Measurements from ENCODE around the gene MMP24. TPM values are rescaled to one million over a fixed set of nuclear protein-coding genes. Genes with fewer than 3 reads are reported as not detected.

Gene MMP24
- total RNA-seq, 2 experiments from 2014 or later: 0.04 TPM; not detected in 1

DNA sequence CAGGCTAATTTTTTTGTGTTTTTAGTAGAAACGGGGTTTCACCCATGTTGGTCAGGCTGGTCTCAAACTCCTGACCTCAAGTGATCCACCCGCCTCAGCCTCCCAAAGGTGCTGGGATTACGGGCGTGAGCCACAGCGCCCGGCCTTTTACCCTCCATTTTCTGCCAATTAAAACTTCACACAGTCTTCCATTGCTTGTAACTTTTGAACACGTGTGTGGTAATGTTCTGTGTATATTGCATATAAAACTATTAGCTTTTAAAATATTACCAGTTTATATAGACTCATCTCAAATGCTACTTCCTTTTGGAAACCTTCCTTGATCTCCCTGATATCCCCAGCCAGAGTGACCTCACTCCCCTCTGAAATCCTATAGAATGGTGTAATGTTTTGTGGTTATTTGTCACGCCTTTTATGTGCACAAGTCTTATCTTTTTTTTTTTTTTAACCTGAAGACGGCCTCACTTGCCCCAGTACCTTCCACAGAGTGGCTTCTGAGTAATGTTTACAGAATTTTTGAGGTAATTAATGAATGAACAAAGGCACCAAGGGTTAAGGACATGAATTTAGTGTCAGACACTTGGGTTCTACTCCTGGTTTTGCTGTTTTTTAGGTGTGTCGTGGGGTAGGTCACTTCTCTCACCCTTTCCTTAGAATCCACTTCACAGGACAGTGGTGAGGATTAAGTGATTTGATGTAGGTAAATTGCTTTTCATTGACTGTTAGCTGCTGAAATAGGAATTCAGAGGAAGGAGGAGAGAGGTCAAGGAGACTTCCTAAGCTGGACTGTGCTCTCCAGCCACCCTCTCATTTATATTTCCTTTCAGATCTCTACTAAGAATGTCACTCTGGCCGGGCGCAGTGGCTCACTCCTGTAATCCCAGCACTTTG lies 11.2 kb upstream of the MMP24 start:
- ChIA-PET POLR2A (interaction anchor here (0.6 to 0.7 kb wide), 2 partner anchors 376 to 1428 kb away, joined by 4 to 6 read pairs; no protein-coding TSS in a partner anchor), CTCF (interaction anchor here (0.6 kb wide), 1 partner anchor 23 kb away, joined by 3 read pairs; no protein-coding TSS in a partner anchor)

DNA sequence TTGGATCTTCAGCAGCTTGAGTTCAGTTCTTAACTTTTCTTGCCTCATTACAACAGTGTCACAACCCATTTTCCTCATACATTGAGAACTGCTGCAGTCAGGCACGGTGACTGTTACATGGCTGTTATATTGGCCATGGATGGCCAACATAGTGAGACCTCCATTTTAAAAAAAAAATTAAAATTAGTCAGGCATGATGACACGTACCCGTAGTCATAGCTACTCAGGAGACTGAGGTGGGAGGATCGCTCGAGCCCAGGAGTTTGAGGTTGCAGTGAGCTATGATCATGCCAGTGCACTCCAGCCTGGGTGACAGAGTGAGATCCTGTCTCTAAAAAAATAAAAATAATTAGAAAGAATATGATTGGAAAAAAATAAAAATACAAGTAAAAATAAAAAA lies 9.9 kb upstream of the MMP24 start:
- POLR2A ChIA-PET: no interaction called here
- CTCF ChIA-PET: no interaction called here

DNA sequence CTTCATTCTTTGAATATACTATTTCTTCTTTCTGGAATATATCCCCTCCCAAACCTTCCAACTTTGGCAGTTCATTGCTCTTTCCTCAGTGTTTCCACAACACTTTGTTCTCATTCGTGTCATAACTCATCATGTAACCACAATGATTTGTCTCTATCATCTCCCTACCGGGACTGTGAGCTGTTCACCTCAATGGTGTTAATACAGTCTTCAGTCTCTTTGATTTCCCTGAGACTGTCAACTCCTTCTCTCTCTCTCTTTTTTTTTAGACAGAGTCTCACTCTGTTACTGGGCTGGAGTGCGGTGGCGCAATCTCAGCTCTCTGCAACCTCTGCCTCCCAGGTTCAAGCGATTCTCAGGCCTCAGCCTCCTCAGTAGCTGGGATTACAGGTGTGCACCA lies 2.5 kb upstream of the MMP24 start:
- ChIA-PET POLR2A (no interaction called here), CTCF (interaction anchor here (2.1 kb wide), 1 partner anchor 15 kb away, joined by 5 read pairs; no protein-coding TSS in a partner anchor)

DNA sequence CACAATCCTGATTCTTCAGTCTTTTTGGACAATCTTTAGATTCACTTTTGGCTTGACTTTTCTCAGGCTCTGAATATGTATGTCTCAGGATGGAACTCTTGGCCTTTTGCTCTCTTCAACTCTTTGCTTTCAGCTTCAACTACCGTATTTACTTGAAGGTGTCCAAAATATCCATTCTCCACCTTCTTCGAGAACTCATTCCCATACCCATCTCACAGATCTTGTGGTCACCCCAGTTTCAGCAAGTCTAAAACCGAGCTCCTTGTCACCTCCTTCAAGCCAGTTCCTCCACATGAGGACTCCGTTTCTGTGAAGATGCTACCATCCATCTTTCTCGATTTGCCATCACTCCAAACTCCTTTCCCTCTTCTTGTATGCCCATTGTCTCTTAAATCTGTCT lies 2.0 kb upstream of the MMP24 start:
- ChIA-PET POLR2A (no interaction called here), CTCF (interaction anchor here (2.1 kb wide), 1 partner anchor 16 kb away, joined by 5 read pairs; no protein-coding TSS in a partner anchor)

DNA sequence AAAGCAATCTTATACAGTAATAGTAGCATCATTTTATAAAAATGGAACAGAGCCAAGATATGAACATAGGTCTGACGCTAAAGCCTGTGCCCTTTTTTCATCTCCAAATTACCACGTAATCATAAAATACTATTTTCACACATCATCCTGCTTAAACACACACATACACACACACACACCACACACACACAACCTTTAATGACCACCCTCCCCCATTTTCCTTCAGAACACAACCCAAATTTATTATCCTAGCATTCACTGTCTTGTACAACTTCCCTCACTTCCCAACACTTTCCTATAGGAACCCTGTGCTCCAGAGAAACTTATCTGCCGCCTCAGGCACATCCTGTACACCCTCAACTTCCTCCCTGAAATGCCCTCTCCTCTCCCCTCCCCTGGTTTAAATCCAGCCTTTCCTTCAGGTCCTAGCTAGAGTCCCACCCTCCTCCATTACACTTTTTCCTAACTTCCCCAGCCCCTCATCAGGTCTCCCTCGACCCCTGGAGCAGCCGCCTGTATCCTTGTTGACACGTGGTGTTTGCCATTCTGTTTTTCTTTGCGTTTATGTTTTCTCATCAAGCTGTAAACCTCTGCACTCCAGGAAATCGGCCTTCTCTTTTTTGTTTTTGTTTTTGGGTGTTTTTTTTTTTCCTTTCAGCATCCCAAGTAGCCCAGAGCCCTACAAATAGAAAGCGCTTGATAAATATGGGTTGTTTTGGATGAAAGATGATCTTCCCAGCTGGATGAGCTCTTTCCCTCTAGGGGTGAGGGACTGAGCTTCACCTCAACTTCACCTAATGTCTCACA lies 968 bp upstream of the MMP24 start:
- POLR2A ChIA-PET: no interaction called here

DNA sequence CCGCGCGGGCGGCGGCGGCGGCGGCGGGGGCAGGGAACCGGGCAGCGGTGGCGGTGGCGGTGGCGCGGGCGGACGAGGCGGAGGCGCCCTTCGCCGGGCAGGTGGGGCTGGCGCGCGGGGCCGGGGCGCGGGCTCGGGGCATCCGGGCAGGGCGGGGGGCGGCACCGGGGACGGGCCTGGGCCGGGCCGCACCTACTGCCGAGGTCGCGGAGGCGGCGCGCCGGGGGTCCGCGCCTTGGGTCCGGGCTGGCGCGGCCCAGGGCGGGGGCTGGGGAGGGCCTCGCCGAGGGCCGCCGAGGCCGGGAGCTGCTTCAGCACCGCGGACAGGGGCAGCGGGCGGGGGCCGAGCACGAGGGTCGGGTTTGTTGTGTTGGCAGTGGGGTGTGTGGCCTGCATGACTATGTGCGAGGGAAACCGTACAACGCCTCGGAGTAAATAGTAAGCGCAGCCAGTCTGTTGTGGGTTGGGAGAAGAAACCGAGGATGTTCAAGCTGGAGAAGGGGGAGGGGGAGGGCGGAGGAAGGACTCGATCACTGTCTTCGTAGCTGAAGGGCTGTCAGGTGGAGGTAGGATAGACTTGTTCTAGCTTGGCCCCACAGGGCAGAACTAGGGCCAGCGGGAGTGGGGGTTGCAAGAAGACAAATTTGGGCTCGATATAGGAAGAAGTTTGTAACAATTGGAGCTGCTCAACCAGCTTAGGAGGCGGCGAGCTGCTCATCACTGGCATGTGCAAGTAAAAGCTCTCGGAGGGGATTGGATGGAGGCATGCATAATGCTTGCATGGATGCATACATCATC lies 593 bp downstream of the MMP24 start:
- ChIA-PET CTCF (interaction anchor here (1.7 kb wide), 1 partner anchor 271 kb away, joined by 3 read pairs; the partner anchor contains the start of genes GSS and MYH7B), POLR2A (interaction anchor here (0.5 to 0.7 kb wide), 2 partner anchors 101 to 227 kb away, joined by 3 to 8 read pairs; no protein-coding TSS in a partner anchor)

More for the DNA sequence above, 968 bp upstream of the MMP24 start:
- CTCF ChIA-PET: interaction anchor here (2.1 kb wide), 1 partner anchor 17 kb away, joined by 5 read pairs; no protein-coding TSS in a partner anchor

DNA sequence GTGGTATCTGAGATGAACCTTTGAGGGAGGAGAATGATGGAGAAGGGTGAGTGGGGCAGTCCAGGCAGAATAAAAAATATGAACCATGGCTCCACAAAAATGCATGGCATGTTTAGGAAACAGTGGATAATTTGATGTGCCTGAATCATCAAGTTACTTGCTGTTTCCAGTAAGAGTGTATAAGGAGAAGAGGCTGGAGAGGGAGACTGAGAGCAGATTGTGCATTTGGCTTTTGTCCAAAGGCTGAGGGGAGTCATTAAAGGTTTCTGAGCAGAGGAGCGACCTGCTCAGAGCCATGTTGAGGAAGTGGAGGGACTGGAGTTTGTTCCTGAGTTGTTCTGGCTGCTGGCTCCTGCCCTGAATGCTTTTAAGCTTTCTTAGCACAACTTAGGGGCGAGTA lies 6.1 kb downstream of the MMP24 start:
- ChIA-PET POLR2A (no interaction called here), CTCF (no interaction called here)

DNA sequence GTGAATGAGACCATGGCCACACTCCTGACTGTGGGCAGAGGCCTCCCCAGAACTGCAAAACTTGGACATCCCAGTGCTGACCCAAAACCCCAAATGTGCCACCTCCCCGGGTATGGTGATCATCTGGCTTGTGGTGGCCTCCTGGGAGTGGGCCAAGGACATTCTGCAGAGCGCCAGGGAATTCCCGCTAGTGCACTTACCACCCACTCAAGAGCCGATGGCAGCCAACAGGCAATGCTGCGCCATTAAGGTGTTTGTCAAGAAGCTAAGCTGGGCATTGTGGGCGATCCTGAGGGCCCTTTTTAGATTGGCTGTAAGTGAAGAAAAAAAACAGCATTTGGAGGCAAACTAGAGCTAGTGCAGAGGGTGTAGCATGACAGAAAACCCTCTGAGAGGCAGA lies 9.4 kb downstream of the MMP24 start:
- ChIA-PET CTCF (no interaction called here), POLR2A (no interaction called here)

DNA sequence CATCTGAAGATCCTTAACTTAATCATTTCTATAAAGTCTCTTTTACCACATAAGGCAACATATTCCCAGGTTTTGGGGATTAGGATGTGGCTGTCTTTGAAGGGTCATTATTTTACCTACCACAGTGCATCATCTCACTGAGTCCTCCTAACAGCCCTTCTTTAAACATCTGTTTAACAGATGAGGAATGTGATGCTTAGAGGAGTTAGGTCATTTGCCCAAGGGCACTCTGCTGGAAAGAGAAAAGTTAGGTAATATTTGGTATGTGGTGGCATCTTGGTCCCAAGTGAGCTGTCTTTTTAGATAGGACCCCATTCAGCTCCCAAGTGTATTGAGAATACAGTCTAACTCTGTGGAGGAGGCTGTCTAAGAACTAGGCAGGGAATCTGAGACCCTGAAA lies 11.0 kb downstream of the MMP24 start:
- POLR2A ChIA-PET: interaction anchor here (0.6 kb wide), 1 partner anchor 39 kb away, joined by 4 read pairs; no protein-coding TSS in a partner anchor
- CTCF ChIA-PET: no interaction called here

DNA sequence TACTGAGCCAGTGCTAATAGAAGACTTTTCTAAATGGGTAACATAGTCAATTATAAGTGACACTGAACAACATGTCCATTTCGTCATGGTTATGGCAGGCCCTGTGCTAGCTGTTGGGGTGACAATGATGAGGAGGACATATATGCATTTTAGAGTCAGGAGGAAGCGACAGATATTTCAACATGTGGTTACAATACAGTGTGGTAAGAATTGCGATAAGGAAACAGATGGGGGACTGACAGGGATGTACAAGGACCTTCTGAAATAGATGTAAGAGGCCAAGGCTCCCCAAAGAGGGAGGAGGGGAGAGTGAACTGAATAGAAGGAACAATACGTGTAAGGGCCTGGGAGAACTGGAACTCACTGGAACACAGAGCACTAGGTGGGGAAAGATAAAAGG lies 11.7 kb downstream of the MMP24 start:
- ChIA-PET POLR2A (interaction anchor here (0.6 kb wide), 1 partner anchor 39 kb away, joined by 4 read pairs; no protein-coding TSS in a partner anchor), CTCF (interaction anchor here (0.6 to 0.7 kb wide), 2 partner anchors 23 to 77 kb away, joined by 3 read pairs; no protein-coding TSS in a partner anchor)

DNA sequence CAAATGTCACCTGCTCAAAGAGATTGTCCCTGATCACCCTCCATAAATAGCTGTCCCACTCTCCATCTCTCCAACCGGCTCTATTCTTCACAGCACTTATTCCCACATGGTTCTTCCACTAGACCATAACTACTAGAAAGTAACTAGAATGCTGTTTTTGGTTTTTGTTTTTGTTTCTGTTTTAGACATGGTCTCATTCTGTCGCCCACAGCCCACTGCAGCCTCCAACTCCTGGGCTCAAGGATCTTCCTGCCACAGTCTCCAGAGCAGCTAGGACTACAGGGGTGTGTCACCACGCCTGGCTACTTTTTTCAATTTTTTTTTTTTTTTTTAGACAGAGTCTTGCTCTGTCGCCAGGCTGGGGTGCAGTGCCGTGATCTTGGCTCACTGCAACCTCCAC lies 12.2 kb downstream of the MMP24 start:
- ChIA-PET POLR2A (no interaction called here), CTCF (interaction anchor here (0.7 kb wide), 2 partner anchors 24 to 121 kb away, joined by 3 read pairs; no protein-coding TSS in a partner anchor)

DNA sequence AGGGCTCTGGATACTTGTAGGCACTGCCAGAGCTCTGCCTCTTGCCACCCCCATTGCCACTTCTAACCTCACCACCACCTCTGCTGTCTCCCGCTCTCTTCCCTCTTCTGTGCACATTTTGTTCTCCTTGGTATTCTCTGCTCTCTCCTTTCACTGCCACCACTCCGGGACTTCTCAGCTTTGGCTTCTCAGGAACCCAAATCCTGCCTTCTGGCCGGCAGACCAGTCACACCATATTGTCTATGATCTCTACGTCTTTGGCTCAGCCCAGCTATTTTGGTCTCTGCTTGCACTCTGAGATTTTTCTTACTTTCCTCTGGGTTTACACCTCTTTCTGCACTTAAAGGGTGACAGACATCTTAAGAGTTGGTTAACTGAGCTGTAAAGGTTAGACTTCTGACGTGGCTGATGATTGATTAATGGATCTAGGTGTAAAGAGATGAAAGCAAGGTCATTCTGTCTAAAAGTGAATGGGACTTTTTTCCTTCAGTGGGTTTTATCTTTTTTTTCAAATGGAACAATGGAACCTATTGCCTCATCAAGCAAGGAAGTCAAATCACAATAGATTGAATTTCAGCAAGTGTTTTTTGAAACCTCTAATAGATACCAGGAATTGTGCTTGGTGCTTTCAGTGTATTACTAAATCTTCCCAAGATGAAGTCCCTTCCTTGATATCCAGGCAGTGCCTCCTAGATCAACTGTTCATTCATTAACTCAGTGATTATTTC lies 13.8 kb downstream of the MMP24 start:
- ChIA-PET POLR2A (no interaction called here), CTCF (interaction anchor here (0.5 to 1.4 kb wide), 2 partner anchors 20 to 28 kb away, joined by 3 to 4 read pairs; no protein-coding TSS in a partner anchor)

DNA sequence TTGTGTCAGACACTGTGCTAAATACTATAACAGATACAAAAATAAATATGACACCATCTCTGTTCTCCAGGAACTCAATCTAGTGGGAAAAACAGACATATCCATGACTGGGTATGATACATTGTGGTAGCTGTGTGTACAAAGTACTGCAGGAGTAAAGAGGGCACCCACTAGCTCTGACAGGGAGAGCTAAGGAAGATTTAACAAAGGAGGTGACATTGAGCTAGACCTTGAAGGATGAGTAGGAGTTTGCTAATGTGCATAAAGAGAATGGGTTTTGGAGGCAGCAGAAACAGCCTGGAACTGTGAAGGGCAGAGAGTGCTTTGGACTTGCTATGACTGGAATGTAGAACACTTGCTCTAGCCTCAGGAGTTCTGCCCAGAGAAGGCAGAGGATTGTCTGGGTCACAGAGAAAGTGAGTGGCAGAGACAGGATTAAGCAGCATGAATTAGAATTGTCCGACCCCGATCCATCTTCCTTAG lies 14.4 kb downstream of the MMP24 start:
- POLR2A ChIA-PET: no interaction called here
- CTCF ChIA-PET: interaction anchor here (0.5 to 1.4 kb wide), 2 partner anchors 21 to 28 kb away, joined by 3 to 4 read pairs; no protein-coding TSS in a partner anchor

DNA sequence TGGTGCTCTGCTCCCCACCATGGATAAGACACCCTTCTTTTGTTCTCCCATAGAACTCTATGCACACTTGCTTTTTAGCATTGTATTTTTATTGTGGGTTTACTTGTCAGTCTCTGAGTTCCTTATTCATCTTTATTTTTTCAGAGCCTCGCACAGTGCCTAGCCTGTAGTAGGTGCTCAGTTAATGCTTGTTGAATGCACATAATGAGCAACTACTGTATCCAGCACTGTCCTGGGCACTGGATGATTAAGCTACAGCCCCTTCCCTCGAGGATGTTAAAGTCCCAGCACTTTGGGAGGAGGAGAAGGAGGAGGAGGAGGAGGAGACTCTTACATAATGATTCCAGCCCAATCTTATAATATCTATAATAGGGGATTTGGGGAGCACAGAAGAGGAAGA lies 16.8 kb downstream of the MMP24 start:
- ChIA-PET POLR2A (no interaction called here), CTCF (no interaction called here)

DNA sequence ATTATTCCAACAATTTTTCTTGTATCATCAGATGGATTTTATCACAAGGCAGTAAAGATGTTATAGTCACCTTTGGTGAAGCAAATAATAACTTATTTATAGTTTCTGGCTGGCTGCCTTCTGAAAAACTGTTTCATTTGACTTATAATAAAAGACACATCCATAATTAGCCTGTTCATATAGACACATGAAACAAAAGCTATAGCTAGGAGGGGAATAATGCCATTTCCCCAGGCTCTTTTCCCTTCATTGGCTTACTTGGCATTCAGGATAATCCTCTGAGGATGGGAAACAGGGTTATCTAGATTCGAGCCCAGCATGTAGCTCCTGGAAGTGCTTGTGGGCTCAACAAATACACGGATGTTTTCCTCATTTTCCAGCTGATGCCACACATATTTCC lies 17.5 kb downstream of the MMP24 start:
- ChIA-PET POLR2A (no interaction called here), CTCF (no interaction called here)

DNA sequence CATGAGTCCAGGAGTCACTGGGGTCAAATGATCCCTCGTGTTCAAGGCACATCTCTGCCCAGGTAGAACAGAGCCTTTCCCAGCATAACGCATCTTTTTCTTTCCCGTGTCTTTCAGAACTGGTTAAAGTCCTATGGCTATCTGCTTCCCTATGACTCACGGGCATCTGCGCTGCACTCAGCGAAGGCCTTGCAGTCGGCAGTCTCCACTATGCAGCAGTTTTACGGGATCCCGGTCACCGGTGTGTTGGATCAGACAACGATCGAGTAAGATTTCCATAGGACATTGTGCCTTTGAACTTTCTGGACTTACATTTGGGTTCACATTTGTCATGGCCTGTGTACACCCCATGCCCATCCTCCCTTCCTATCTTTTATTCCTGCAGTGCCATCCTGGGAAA lies 20.2 kb downstream of the MMP24 start:
- ChIA-PET POLR2A (interaction anchor here (0.7 kb wide), 1 partner anchor 133 kb away, joined by 4 read pairs; no protein-coding TSS in a partner anchor), CTCF (no interaction called here)

DNA sequence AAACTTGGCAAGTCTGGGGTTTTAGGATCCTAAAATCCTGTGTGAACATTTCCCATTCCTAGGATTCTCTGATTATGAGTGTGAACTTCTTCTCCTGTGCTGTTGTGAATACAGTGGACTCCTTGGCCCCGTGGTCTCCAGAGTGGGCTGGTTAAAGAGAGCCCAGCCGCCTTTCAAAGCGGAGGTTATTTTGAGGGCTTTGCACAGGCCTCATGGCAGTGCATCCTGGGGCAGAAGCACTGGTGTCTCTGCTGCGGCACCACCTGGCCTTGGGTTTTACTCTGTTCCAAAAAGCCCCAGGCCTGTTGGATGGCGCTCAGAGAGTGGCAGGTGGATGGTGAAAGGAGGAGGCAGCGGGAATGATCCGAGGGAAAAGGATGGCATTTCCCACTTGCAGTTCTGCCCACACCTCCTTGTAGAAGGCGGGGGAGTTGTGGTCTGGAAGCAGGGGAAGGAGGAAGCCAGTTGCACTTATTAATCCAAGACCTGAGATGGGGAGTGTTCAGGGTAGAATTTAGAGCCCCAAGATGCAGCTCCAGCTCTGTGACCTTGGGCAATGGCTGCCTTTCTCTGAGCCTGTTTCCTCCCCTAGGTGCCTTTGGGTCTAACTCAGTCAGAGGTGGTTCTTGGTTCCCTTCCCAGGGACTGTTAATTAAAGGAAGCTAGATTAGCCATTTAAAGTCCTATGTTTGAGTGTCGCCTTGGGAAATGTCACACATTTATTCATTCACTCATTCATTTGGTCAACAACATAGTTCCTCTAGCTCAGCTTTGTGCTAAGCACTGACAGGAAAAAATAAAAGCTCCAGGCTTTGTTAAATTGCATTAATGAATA lies 22.4 kb downstream of the MMP24 start:
- POLR2A ChIA-PET: no interaction called here
- CTCF ChIA-PET: no interaction called here

DNA sequence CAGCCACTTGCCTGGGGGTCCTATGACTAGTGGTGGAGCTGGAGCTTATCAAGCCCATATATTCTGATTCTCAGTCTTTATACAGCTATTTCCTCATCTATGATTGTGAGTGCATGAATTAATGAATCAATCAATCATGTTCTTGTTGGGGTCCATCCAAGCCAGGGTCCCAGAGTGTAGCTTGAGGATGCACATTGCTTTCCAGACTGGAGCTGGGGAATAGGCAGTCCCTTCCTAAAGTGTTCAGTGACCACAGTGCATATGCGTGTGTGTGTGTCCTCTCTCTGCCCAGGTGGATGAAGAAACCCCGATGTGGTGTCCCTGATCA lies 25.1 kb downstream of the MMP24 start:
- ChIA-PET CTCF (no interaction called here), POLR2A (interaction anchor here (0.6 kb wide), 1 partner anchor 1815 kb away, joined by 5 read pairs; no protein-coding TSS in a partner anchor)
